ENCODE results near the gene SPDYA. TPM values are rescaled to one million over a fixed set of nuclear protein-coding genes. Genes with fewer than 3 reads are reported as not detected.

SPDYA gene
- total RNA-seq, 1 donor, result 1.1 TPM

DNA sequence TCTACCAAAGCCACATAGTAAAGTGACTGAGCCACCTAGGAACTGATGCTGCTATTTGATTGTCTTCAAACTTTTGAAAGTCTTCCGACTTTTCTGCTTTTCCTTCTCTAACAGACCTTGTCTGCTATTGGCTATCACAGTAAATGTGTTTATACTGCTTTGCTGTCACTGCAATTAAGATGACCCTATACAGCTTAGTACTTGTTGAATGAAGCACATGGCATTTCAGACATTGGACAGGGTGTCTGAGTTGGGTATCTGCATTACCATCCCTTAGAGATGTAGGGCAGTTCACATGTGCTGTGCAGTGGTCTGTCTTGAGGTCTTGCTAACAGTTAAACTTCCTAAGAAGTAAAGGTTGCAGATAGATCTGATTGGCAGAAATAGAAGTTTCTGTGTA, 87.4 kb downstream of the SPDYA start:
- TF ChIP-seq, protein P1, sequence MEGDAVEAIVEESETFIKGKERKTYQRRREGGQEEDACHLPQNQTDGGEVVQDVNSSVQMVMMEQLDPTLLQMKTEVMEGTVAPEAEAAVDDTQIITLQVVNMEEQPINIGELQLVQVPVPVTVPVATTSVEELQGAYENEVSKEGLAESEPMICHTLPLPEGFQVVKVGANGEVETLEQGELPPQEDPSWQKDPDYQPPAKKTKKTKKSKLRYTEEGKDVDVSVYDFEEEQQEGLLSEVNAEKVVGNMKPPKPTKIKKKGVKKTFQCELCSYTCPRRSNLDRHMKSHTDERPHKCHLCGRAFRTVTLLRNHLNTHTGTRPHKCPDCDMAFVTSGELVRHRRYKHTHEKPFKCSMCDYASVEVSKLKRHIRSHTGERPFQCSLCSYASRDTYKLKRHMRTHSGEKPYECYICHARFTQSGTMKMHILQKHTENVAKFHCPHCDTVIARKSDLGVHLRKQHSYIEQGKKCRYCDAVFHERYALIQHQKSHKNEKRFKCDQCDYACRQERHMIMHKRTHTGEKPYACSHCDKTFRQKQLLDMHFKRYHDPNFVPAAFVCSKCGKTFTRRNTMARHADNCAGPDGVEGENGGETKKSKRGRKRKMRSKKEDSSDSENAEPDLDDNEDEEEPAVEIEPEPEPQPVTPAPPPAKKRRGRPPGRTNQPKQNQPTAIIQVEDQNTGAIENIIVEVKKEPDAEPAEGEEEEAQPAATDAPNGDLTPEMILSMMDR (IDR thresholded peaks at IDR 0.05; ENCODE audit: insufficient read depth, low read length), result no peak
- H3K4me3 ChIP-seq (ENCODE audit: low read depth, low read length), result no peak overlapping the region
- no peak for DNase-seq (ENCODE audit: low read depth)

Other genes with a start within 250 kb of the SPDYA start
- gene PPP1CB, start 59.0 kb upstream of the SPDYA start, total RNA-seq (ENCODE audit: low replicate concordance), result 307 and 330 TPM in 2 replicates
- 14.5 and 15.2 TPM in 2 replicates for gene TRMT61B, start 59.5 kb downstream of the SPDYA start, total RNA-seq (ENCODE audit: low replicate concordance)
- 80.2 and 102 TPM in 2 replicates for gene WDR43, start 83.8 kb downstream of the SPDYA start, total RNA-seq (ENCODE audit: low replicate concordance)
- under 0.01 TPM in 1 of 2 replicates, not detected in the other for gene TOGARAM2, start 170.5 kb downstream of the SPDYA start, total RNA-seq (ENCODE audit: low replicate concordance)